ENCODE results near the gene NPAS3.

- TF ChIP-seq ZNF292 (tag by site-specific recombination; IDR thresholded peaks at IDR 0.05; ENCODE audit: borderline replicate concordance, low read depth) (no peak), CTCF (tag by site-specific recombination; IDR thresholded peaks at IDR 0.05) (no peak), PBX3 (CRISPR knock-in tag; IDR thresholded peaks at IDR 0.05) (no peak), ZNF785 (tag by site-specific recombination; IDR thresholded peaks at IDR 0.05) (no peak), PATZ1 (tag by site-specific recombination; IDR thresholded peaks at IDR 0.05) (no peak), ZNF274 (IDR thresholded peaks at IDR 0.05; ENCODE audit: low read length) (no peak), ZNF274 (tag by site-specific recombination; IDR thresholded peaks at IDR 0.05; ENCODE audit: borderline replicate concordance) (no peak), ZNF423 (tag by site-specific recombination; IDR thresholded peaks at IDR 0.05) (no peak), KLF16 (tag by site-specific recombination; IDR thresholded peaks at IDR 0.05) (no peak), ZBTB8A (tag by site-specific recombination; IDR thresholded peaks at IDR 0.05) (no peak)
- TF ChIP-seq, protein P1, sequence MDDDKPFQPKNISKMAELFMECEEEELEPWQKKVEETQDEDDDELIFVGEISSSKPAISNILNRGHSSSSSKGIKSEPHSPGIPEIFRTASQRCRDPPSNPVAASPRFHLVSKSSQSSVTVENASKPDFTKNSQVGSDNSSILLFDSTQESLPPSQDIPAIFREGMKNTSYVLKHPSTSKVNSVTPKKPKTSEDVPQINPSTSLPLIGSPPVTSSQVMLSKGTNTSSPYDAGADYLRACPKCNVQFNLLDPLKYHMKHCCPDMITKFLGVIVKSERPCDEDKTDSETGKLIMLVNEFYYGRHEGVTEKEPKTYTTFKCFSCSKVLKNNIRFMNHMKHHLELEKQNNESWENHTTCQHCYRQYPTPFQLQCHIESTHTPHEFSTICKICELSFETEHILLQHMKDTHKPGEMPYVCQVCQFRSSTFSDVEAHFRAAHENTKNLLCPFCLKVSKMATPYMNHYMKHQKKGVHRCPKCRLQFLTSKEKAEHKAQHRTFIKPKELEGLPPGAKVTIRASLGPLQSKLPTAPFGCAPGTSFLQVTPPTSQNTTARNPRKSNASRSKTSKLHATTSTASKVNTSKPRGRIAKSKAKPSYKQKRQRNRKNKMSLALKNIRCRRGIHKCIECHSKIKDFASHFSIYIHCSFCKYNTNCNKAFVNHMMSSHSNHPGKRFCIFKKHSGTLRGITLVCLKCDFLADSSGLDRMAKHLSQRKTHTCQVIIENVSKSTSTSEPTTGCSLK (tag by site-specific recombination; IDR thresholded peaks at IDR 0.05), result no peak
These were observed 698.0 kb downstream of the NPAS3 start for GRCh38 chr14:33636716-33637115.
